HG03521 (cell line): ENCODE results near the gene MUC12.
"Not testable (repeated sequence)": the region's sequence is repeated elsewhere in the genome, so short reads cannot be mapped to it uniquely, and the experiment has no call there.

Experiments used
- ATAC-seq: cut with Tn5 transposase; IDR thresholded peaks from one replicate; pipeline ENCODE4 v1.9.1; 2021; ENCODE audit warnings: mild to moderate bottlenecking, moderate library complexity; ENCODE audit not compliant: unreplicated experiment

Gene MUC12

DNA sequence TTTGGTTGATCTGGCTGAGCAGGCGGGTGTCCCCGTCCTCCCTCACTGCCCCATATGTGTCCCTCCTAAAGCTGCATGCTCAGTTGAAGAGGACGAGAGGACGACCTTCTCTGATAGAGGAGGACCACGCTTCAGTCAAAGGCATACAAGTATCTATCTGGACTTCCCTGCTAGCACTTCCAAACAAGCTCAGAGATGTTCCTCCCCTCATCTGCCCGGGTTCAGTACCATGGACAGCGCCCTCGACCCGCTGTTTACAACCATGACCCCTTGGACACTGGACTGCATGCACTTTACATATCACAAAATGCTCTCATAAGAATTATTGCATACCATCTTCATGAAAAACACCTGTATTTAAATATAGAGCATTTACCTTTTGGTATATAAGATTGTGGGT is 89.0 kb downstream of the MUC12 start:
- ATAC-seq = no peak

DNA sequence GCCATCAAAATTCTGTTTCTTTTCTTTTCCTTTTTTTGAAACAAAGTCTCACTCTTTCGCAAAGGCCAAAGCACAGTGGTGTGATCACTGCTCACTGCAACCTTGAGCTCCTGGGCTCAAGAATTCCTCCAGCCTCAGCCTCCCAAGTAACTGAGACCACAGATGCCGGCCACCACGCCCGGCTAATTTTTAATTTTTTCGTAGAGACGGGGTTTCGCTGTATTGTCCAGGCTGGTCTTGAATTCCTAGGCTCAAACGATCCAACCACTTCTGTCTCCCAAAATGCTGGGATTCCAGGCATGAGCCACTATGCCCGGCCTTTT is 90.2 kb downstream of the MUC12 start:
- ATAC-seq = no peak

DNA sequence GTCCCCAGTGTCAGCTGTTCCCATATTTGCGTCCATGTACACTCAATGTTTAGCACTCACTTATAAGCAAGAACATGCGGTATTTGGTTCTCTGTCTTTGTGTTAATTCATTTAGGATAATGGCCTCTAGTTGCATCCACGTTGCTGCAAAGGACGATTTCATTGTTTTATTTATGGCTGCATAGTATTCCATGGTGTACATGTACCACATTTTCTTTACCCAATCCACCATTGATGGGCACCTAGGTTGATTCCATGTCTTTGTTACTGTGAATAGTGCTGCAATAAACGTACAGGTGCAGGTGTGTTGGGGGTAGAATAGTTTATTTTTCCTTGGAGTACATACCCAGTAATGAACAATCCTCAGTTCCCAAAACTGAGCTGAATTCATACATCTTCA is 91.6 kb downstream of the MUC12 start:
- no peak for ATAC-seq

DNA sequence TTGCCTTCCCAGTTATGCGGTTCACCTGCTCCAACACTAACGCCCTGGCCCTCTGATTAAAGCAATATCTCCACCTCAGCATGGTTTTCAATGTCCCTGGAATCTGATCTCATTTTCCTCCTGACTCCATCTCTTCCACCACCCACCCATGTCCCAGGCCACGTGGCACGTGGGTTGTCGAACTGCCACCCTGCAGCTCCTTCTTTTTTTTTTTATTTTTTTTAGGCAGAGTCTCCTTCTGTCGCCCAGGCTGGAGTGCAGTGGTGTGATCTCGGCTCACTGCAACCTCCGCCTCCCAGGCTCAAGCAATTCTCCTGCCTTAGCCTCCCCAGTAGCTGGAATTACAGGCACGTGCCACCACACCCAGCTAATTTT is 94.8 kb downstream of the MUC12 start:
- not testable (repeated sequence) for ATAC-seq

DNA sequence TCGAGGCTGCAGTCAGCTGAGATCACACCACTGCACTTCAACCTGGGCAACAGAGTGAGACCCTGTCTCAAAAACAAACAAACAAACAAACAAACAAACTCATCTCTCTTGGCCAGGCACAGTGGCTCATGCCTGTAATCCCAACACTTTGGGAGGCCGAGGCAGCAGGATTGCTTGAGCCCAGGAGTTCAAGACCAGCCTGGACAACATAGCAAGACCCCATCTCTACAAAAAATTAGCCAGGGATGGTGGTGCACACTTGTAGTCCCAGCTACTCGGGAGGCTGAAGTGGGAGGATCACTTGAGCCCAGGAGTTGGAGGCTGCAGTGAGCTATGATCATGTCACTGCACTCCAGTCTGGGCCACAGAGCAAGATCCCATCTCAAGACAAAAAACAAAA is 95.8 kb downstream of the MUC12 start:
- ATAC-seq = not testable (repeated sequence)

DNA sequence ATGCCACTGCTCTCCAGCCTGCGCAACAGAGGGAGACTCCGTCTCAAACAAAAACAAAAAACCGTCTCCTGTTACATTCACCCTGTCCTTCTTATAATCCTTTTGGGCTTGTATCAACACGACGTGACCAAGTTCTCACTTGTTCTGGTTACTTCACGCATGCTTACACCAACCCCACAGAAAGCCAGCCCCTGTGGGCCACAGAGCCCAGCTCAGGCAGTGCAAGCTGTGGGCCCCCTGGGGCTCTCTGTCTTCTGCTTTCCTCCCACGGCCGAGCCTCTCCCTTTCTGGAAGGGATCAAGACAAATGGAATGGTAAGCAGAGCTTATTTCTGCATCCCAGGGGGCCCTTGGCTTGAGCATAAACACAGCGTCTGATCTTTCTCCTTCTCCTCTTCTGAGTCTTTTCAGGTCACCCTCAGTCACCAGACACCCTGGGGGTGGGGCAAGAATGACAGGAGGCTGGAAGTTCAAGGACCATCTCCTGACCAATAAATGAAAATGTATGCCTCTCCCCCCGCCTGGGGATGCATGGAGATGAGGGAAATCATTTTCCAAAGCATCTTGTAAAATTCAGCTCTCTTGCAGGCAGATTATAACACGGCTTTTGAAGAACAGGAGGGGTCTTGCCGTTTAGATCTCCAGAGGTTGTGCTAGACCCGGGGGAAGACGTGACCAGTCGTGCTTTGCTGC is 96.9 kb downstream of the MUC12 start:
- ATAC-seq = no peak

DNA sequence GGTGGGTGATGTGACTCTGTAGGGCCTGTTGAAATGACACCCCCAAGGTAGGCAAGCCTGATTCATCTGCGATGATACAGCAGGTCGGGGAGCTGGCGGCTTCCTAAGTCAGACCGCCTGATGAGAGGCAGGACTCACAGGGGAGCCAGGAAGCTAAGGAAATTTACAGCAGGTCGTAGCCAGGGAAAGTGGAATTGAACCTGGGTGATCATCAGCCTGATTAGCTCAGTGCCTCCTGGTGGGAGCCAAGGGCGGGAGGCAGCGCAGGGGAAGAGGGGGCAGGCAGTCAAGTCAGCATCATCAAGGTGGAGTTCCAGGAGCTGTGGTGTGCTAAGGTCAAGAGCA is 97.4 kb downstream of the MUC12 start:
- ATAC-seq = no peak

DNA sequence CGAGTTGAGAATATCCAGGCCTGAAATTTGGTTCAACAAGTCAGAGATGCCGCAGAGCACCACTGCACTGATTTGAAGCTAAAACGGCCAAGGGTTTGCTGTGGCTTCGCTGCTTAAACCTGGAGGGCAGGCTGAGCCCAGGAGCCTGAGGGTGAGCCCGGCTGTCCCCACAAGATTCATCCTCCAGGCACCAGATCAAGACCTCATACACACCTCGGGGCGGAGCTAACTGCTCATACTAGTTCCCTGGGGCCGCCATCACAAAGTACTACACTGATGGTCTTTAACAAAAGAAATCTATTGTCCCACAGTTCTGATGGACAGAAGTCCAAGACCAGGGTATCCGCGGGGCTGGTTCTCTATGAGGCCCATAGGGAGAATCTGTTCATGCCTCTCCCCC is 99.0 kb downstream of the MUC12 start:
- no peak for ATAC-seq
